GM21447 (cell line): ENCODE measurements around the gene NRIP1.
"Not testable (repeated sequence)": the region's sequence is repeated elsewhere in the genome, so short reads cannot be mapped to it uniquely, and the experiment has no call there.

Source experiments
- ATAC-seq: cut with Tn5 transposase; IDR thresholded peaks from one replicate; pipeline ENCODE4 v1.9.1; 2021; ENCODE audit not compliant: unreplicated experiment

Gene NRIP1

DNA sequence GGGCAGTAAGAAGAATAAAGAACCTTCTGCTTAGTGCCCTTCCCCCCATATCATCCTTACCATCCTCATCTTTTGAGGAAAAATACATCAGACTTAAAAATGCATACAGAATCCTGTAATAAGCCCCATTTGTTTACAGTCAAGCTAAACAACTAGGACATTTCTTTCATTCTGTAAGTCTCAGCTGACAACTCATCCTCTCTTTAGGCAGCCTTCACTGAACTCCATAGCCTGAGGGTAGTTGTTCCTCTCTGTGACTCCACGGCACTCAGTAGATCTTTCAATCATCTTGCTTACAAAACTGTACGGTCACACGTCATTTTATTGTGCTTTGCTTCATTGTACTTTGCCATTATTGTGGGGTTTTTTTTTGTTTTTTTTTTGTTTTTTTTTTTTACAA lies 82.5 kb downstream of the NRIP1 start:
- ATAC-seq, result no peak

GRCh38 chr21:14981246-14981645 lies 83.6 kb downstream of the NRIP1 start:
- no peak for ATAC-seq

DNA sequence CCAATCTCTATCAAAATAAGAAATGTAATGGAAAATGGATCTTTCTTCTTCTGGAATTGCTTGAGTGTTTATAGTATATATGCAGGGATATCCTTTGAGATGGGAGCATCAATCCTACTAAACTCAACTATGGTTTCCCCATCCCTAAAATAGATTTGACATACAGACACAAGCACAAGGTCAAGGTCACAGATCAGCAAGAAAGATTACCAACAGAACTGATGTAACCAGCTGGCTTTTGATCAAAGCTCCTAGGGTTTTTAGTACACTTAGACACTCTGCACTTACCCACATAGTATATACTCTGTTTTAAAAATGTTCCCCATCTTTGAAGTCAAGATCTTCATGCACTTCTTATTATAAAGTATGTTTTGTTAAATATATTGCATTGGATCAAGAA lies 85.5 kb downstream of the NRIP1 start:
- ATAC-seq, result no peak

DNA sequence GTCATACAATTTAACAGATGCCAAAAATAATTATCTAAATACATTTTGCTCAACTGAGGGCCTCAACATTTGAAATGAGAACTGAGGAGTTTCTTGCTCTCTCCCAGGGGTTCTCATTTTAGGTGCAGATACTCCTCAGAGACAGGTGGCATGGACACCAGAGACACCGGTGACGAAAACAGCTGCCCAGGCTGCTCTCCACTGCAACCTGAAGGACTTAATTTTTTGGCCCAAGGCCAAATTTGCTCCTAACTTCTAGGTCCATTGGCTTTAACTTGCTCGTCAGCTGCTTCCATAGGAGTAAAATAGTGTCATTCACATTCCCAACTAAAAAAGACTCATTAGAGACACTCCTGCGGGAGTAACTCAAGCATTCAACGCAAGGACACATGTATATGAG lies 87.0 kb downstream of the NRIP1 start:
- ATAC-seq, result no peak

- no peak for ATAC-seq
Observed at GRCh38 chr21:14975136-14975919, 89.5 kb downstream of the NRIP1 start.

DNA sequence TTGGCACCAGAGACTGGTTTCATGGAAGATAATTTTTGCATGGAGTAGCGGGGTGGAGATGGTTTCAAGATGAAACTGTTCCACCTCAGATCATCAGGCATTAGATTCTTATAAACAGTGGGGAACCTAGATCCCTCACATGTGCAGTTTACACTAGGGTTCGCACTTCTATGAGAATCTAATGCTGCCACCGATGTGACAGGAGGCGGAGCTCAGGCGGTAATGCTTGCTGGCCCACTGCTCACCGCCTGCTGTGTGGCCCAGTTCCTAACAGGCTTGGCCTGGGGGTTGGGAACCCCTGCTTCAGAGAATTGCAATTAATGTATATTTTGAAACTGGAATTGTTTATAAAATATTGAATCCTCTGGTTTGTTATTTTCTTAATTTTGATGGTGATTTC lies 92.1 kb downstream of the NRIP1 start:
- no peak for ATAC-seq

GRCh38 chr21:14968821-14969220 lies 96.0 kb downstream of the NRIP1 start:
- no peak for ATAC-seq

- no peak for ATAC-seq
Observed at GRCh38 chr21:14968029-14968428, 96.8 kb downstream of the NRIP1 start.

DNA sequence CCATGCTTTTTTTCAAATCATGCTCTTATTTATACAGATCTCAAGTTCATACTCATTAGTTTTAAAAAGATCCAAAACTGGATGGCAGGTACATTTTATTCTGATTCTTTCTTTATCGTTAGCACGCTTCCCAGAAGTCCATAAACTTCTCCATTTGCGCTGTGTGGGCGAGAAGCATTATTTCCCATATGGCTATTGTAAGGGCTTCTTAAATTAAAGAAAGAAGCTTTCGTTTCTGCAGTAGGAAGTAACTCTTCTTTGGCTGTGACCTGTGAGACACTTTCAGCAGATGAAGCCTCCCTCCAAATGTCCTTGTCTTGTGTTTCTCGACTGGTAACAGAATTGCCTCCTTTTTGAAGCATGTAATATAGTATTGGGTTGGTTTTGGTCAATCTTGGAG lies 100.2 kb downstream of the NRIP1 start:
- ATAC-seq, result no peak

- no peak for ATAC-seq
Observed at GRCh38 chr21:14962217-14962616, 102.6 kb downstream of the NRIP1 start.

DNA sequence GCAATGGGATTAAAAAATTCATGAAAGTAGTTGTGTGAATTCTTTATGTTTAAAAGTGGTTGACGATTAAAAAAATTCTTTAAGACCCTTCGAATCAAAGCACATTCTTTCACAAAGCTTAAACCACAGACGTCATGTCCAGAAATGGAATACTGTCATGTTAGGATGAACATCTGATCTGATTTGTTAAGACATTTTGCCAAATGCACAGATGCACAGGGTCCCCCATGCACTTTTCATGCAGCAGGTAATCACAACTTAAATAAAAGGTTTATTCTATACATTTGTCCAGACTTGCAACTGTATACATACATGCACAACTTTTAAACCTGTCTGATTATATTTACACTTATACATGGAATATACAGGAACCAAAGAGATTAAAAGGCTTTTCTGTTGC lies 103.3 kb downstream of the NRIP1 start:
- no peak for ATAC-seq

GRCh38 chr21:14959343-14959742 lies 105.5 kb downstream of the NRIP1 start:
- ATAC-seq, result no peak

GRCh38 chr21:14957836-14958235 lies 107.0 kb downstream of the NRIP1 start:
- ATAC-seq, result no peak

DNA sequence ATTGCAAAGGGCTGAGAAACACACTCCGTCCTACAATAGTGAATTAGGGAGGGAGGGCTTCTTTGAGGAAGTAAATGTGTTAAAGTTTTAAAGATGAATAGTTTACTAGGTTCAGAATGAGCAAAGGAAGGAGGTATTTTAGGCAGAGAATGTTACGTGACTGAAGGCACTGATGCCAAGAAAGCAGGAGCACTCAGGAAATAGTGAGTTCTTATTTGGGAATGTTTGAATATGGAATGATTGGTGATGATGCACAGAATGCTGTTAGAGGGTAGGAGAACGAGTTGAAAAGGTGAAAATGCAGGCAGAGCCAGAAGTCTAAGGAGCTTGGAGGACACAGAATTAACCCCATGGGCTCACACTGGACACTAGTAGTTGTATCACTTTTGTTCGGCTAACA lies 108.0 kb downstream of the NRIP1 start:
- no peak for ATAC-seq

GRCh38 chr21:14955936-14956520 lies 108.8 kb downstream of the NRIP1 start:
- no peak for ATAC-seq

DNA sequence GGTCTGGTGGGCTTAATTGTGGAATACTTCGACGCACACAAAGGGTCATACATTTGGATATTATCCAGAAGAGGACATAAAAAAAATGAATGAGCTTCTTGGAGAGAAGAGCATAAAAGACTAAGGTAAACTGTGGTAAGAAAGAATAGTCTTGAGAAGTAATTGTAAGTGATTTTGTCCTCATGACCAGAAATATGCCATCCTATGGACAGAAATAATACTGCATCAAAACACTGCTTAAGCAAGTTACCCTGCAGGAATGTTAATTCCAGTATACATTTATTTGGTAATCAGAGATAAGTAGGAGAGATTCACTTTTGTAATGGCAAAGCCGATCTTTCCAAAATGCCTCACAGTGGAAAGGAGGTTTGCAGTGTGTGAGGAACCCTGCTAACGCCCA lies 111.9 kb downstream of the NRIP1 start:
- no peak for ATAC-seq

DNA sequence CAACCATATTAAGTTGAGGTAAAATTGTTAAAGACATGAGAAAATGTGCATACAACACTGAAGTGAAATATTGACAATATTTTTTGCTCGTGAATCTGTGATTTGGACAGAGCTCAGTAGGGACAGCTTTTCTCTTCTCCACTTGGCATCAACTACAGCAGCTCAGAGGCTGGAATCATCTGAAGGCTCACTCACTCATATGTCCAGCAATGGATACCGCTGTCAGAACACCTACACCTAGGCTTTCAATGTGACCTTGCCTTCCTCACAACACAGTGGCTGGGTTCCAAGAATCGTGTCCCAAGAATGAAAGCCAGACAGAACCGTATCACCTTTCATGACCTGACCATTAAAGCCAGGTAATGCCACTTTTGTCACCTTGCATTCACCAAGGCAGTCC lies 115.2 kb downstream of the NRIP1 start:
- no peak for ATAC-seq

DNA sequence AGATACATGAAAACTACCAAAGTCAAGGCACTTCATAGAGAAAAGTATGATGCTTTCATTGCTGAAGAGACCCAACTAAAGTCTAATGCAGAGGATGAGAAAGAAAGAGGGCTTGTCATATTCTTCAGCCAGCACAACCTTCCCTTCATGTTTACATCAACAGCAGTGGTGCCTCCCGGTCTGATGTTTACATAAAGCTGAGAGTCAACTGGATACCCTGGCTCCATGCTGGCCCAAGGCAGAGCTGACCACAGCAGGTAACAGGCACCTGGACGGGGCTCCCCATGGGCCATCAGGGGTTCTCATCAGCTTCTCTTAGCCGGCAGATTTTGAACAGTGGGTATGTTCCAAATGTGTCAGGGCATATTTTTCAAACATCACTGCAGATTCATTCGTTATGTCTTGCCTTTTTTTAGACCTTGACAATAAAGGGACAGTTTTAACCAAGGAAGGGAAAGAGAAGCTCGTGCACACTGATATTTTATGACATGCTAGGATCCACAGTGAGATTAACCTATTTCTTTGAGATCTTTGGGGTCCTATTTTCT lies 117.1 kb downstream of the NRIP1 start:
- ATAC-seq, result no peak

- no peak for ATAC-seq
Observed at GRCh38 chr21:14945176-14945575, 119.6 kb downstream of the NRIP1 start.

DNA sequence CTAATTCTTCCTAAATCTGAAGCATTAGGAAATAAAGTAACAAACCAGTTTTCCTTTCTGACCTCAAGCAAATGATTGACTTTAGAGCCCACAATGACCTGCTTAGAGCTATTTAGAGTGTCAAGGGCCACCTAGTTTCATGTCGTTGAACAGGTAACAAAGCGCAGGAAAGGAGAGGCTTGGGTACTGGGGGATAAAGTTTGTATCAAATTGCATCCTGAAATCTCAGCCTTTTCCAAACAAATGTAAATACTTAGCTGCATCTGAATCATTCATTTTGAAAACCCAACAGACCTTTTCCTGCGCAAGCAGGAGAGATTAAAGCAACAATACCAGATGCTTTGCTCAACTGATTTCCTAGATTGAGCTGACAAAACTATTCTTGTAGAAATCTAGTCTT lies 121.2 kb downstream of the NRIP1 start:
- no peak for ATAC-seq

DNA sequence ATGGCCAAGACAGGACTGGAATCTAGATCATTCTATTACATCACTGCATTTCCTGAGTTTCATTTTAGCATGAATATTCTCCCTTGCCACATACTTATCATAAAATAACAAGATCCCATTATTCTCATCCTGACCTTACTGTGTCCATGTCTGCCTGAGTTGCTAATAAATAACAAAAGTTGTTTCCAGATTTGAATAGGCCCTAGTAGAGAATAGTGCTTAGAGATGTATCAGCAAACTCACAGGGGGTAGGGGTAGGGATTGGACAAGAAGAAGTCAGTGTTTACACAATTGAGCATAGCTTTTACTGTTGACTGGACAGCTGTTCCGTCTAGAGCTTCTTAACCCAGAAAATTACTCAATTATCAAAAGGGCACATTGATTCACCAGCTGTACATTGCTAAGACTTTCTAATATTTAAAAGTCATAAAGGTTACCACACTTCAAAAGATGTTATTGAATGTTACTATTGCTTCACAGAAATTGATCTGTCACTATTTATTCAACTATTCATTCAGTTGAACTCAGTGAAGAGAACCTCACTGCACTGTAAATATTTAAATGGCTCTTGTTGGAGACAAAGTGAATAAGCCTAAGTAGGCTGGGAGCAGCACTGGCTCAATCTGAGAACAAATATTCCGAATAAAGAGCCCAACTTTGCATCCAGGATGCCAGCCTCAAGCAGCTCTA lies 121.9 kb downstream of the NRIP1 start:
- ATAC-seq, result no peak

GRCh38 chr21:14927324-14927723 lies 137.5 kb downstream of the NRIP1 start:
- ATAC-seq, result not testable (repeated sequence)
